SK-N-MC (cell line): Measurements from ENCODE around the gene OAS3.
A peak's percentile ranks its signal among the peaks of the same experiment; 100 is the strongest.

Experiments used
- DNase-seq: peaks from one replicate; pipeline ENCODE4 v3.0.0-alpha.2; 2011; ENCODE audit warnings: low read depth, low spot score
- H3K27ac ChIP-seq: fragments of 200-600 bp; sonication (generic); 2 replicates; pipeline ENCODE4 v1.5.1; 2016; ENCODE audit warnings: mixed run types
- H3K36me3 ChIP-seq: fragments of 200-600 bp; sonication (generic); 2 replicates; pipeline ENCODE4 v1.6.1; 2017; ENCODE audit warnings: antibody characterized with exemption, low read length, mixed read lengths; ENCODE audit not compliant: insufficient read depth
- H3K4me3 ChIP-seq: fragments of 200-600 bp; sonication (generic); 2 replicates; pipeline ENCODE4 v1.5.1; 2016
- H3K9ac ChIP-seq: fragments of 200-600 bp; sonication (generic); 2 replicates; pipeline ENCODE4 v1.8.0; 2017; ENCODE audit warnings: mixed run types, mixed read lengths; ENCODE audit not compliant: insufficient read length
- H3K9me3 ChIP-seq: fragments of 200-600 bp; sonication (generic); 2 replicates; pipeline ENCODE4 v1.6.1; 2017; ENCODE audit warnings: low read depth, mild to moderate bottlenecking, antibody characterized with exemption, low read length, moderate library complexity, mixed read lengths
- EZH2 ChIP-seq: fragments of 200-600 bp; sonication (generic); IDR thresholded peaks from one replicate; pipeline ENCODE4 v1.6.1; 2017; ENCODE audit warnings: antibody characterized with exemption
- FOXP2 ChIP-seq: optimal IDR thresholded peaks from 2 replicates; pipeline ENCODE3; 2011; ENCODE audit warnings: mild to moderate bottlenecking, moderate library complexity; ENCODE audit not compliant: insufficient read depth; ENCODE audit errors: extremely low read length, control extremely low read depth
- POLR2AphosphoS5 ChIP-seq: IDR thresholded peaks from 2 replicates; pipeline ENCODE4 v1.6.1; 2012; ENCODE audit warnings: mild to moderate bottlenecking, low read depth, low read length, borderline replicate concordance

The OAS3 gene

GRCh38 chr12:112970391-112970790 is 32.1 kb downstream of the OAS3 start:
- TF ChIP-seq FOXP2 (no peak), EZH2 (no peak), POLR2AphosphoS5 (no peak)
- Histone ChIP-seq H3K9ac (no peak overlapping the region), H3K27ac (no peak overlapping the region), H3K4me3 (no peak overlapping the region), H3K36me3 (no peaks in the 10 kb centered on the region), H3K9me3 (no peaks in the 10 kb centered on the region)
- DNase-seq: no peak

GRCh38 chr12:112971248-112971647 is 33.0 kb downstream of the OAS3 start:
- Histone ChIP-seq H3K36me3 (no peaks in the 10 kb centered on the region), H3K9me3 (no peaks in the 10 kb centered on the region), H3K9ac (no peak overlapping the region), H3K4me3 (no peak overlapping the region), H3K27ac (no peak overlapping the region)
- no peak for TF ChIP-seq FOXP2
- no peak for DNase-seq

- Histone ChIP-seq H3K27ac (peak overlapping the region; percentile 47), H3K4me3 (no peak overlapping the region), H3K9me3 (no peaks in the 10 kb centered on the region), H3K9ac (no peak overlapping the region), H3K36me3 (no peaks in the 10 kb centered on the region)
- TF ChIP-seq EZH2 (no peak), FOXP2 (no peak), POLR2AphosphoS5 (no peak)
- no peak for DNase-seq
Measured at GRCh38 chr12:112973011-112973735, 34.9 kb downstream of the OAS3 start.

- no peaks in the 10 kb centered on the region for H3K36me3 ChIP-seq
- no peak for DNase-seq
- H3K9me3 ChIP-seq: no peaks in the 10 kb centered on the region
- H3K9ac ChIP-seq: no peak overlapping the region
- no peak overlapping the region for H3K4me3 ChIP-seq
- TF ChIP-seq EZH2 (no peak), POLR2AphosphoS5 (no peak), FOXP2 (no peak)
- peak overlapping the region; percentile 47 for H3K27ac ChIP-seq
Measured at GRCh38 chr12:112973818-112974231, 35.6 kb downstream of the OAS3 start.

- Histone ChIP-seq H3K9me3 (no peaks in the 10 kb centered on the region), H3K27ac (no peak overlapping the region), H3K36me3 (no peaks in the 10 kb centered on the region), H3K4me3 (no peak overlapping the region), H3K9ac (no peak overlapping the region)
- no peak for TF ChIP-seq POLR2AphosphoS5
- TF ChIP-seq EZH2: no peak
- TF ChIP-seq FOXP2: no peak
- no peak for DNase-seq
Measured at GRCh38 chr12:112974904-112975303, 36.6 kb downstream of the OAS3 start.

- H3K36me3 ChIP-seq: no peaks in the 10 kb centered on the region
- H3K4me3 ChIP-seq: no peak overlapping the region
- H3K9ac ChIP-seq: no peak overlapping the region
- no peak for DNase-seq
- no peak overlapping the region for H3K27ac ChIP-seq
- H3K9me3 ChIP-seq: no peaks in the 10 kb centered on the region
- TF ChIP-seq FOXP2: no peak
- TF ChIP-seq POLR2AphosphoS5: no peak
- TF ChIP-seq EZH2: no peak
Measured at GRCh38 chr12:112977139-112977538, 38.9 kb downstream of the OAS3 start.

- Histone ChIP-seq H3K4me3 (no peak overlapping the region), H3K27ac (no peak overlapping the region)
- TF ChIP-seq POLR2AphosphoS5: no peak
- TF ChIP-seq EZH2: no peak
- no peak for TF ChIP-seq FOXP2
Measured at GRCh38 chr12:112977641-112978040, 39.4 kb downstream of the OAS3 start.

GRCh38 chr12:112978163-112979040 is 40.1 kb downstream of the OAS3 start, which contains the start of gene OAS2:
Gene OAS2 (plus strand): TSS chr12:112978519. CDS start chr12:112978609, 90 bp downstream.
- DNase-seq: no peak
- H3K9ac ChIP-seq: no peak within 1 kb of the TSS
- H3K4me3 ChIP-seq: no peak within 1 kb of the TSS
- no peaks in the 10 kb centered on the region for H3K36me3 ChIP-seq
- H3K27ac ChIP-seq: no peak within 1 kb of the TSS
- H3K9me3 ChIP-seq: no peaks in the 10 kb centered on the region
- TF ChIP-seq FOXP2 (no peak), POLR2AphosphoS5 (no peak), EZH2 (no peak)

More at GRCh38 chr12:112977641-112978040, 39.4 kb downstream of the OAS3 start:
- no peaks in the 10 kb centered on the region for H3K36me3 ChIP-seq
- DNase-seq: no peak
- H3K9me3 ChIP-seq: no peaks in the 10 kb centered on the region
- H3K9ac ChIP-seq: no peak overlapping the region
